Bronchial epithelial cell (primary cell): ENCODE data around the gene PLEKHA4. TPM values are rescaled to one million over a fixed set of nuclear protein-coding genes. Genes with fewer than 3 reads are reported as not detected.

Source experiments
- DNase-seq: peaks from one replicate; pipeline ENCODE4 v3.0.0-alpha.2; 2010; ENCODE audit warnings: low read depth
- FAIRE-seq: peaks from 2 replicates; lab custom pipeline; 2011; peaks lifted over from hg19 to GRCh38; lab: Jason Lieb, UNC
- H3K27me3 ChIP-seq: 2 replicates; pipeline ENCODE4 v1.5.1; 2011; ENCODE audit warnings: low read length; ENCODE audit not compliant: control insufficient read depth, insufficient read depth
- H3K36me3 ChIP-seq: 2 replicates; pipeline ENCODE4 v1.5.1; 2011; ENCODE audit warnings: low read length; ENCODE audit not compliant: control insufficient read depth, insufficient read depth
- H3K4me3 ChIP-seq: 2 replicates; pipeline ENCODE4 v1.5.1; 2011; ENCODE audit warnings: mild to moderate bottlenecking, low read depth, low read length, control low read depth
- CTCF ChIP-seq: IDR thresholded peaks from 2 replicates; pipeline ENCODE4 v1.5.1; 2011; ENCODE audit warnings: mild to moderate bottlenecking, moderate library complexity, low read length, control low read depth, inconsistent platforms; ENCODE audit not compliant: insufficient read depth, severe bottlenecking
- total RNA-seq: library from RNA; depleted of rRNA; stranded (reverse); fragments of >200 nt; gene quantifications from 2 replicates; pipeline ENCODE4 v1.2.1, GENCODE V29; 2014

PLEKHA4 gene
- total RNA-seq, 1 donor from 2014 or later, result 0.79 TPM

GRCh38 chr19:48821633-48822032, 46.8 kb downstream of the PLEKHA4 start:
- FAIRE-seq, result peak; percentile 32
- H3K4me3 ChIP-seq, result no peak overlapping the region
- no peak for TF ChIP-seq CTCF
- no peaks in the 10 kb centered on the region for H3K27me3 ChIP-seq
- DNase-seq, result no peak
- H3K36me3 ChIP-seq, result no peaks in the 10 kb centered on the region

GRCh38 chr19:48819366-48819816, 49.0 kb downstream of the PLEKHA4 start:
- H3K27me3 ChIP-seq, result no peaks in the 10 kb centered on the region
- no peak overlapping the region for H3K4me3 ChIP-seq
- DNase-seq, result peak; percentile 85
- FAIRE-seq, result peak; percentile 99
- H3K36me3 ChIP-seq, result no peaks in the 10 kb centered on the region
- TF ChIP-seq CTCF, result no peak

- no peak for DNase-seq
- Histone ChIP-seq H3K4me3 (no peak overlapping the region), H3K27me3 (no peaks in the 10 kb centered on the region), H3K36me3 (no peaks in the 10 kb centered on the region)
- FAIRE-seq, result no peak
- no peak for TF ChIP-seq CTCF
Measured at GRCh38 chr19:48818234-48818820, 50.1 kb downstream of the PLEKHA4 start.

- no peak overlapping the region for H3K4me3 ChIP-seq
- no peak for TF ChIP-seq CTCF
- no peaks in the 10 kb centered on the region for H3K27me3 ChIP-seq
- no peak for DNase-seq
- no peak for FAIRE-seq
- H3K36me3 ChIP-seq, result no peaks in the 10 kb centered on the region
Measured at GRCh38 chr19:48817585-48818124, 50.8 kb downstream of the PLEKHA4 start.

- Histone ChIP-seq H3K27me3 (no peaks in the 10 kb centered on the region), H3K4me3 (no peak overlapping the region), H3K36me3 (no peaks in the 10 kb centered on the region)
- peak; percentile 45 for DNase-seq
- no peak for FAIRE-seq
- no peak for TF ChIP-seq CTCF
Measured at GRCh38 chr19:48815870-48816501, 52.4 kb downstream of the PLEKHA4 start.
